ENCODE measurements around the gene MYO5B.
A peak's percentile ranks its signal among the peaks of the same experiment; 100 is the strongest.

The MYO5B gene

DNA sequence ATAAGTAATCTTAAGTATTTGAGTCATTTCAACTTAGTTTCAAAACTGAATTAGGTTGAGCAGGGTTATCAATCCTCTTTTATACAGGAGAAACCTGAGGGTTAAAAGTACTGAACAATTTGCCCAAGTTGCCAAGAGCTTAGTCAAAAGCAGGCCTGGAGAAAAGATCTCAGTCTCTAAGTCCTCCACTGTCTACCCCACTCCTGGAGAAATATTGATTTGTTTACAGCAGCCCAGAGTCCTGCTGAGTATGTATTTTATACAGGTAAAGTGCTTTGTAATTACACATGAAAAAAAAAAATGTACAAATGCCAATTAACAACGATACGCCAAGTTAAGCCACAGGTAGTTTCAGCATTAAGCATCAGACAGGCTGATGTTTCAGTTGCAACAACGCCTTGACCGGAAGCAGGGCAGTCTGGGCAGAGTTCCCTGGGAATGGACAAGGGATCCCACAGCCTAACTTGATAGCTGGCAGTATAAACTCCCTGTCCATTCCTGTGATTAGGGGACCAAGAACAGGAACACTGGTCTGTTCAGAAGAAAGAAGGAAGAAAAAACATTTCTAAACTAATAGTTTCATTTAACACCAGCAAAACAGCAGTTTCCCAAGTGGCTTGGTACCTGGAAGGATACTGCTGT, 132.9 kb downstream of the MYO5B start:
- no peak for DNase-seq

DNA sequence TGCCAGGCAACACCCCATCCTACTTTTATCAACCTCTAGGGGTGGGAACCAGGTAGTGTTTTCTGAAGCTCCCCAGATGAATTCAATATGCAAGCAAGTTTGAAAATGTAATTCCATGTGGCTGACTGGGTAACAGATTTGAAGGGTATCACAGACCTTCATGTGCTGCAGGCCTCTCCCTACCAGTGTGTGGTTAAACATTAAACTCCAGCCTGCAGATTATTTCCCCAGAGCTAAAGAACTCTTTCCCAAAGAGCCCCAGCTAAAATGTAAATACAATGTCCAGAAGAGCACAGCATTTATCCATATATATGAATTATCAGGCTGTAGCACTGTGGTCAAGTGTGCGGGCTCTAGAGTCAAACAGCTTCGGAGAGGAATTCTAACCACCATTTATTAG, 134.1 kb downstream of the MYO5B start:
- no peak for DNase-seq

GRCh38 chr18:50058731-50059130, 136.2 kb downstream of the MYO5B start:
- DNase-seq = no peak

GRCh38 chr18:50057009-50057408, 137.9 kb downstream of the MYO5B start:
- no peak for DNase-seq

- DNase-seq = no peak
Measured at GRCh38 chr18:50056185-50056584, 138.8 kb downstream of the MYO5B start.

GRCh38 chr18:50055488-50055887, 139.5 kb downstream of the MYO5B start:
- no peak for DNase-seq

- no peak for DNase-seq
Measured at GRCh38 chr18:50053111-50053510, 141.8 kb downstream of the MYO5B start.

GRCh38 chr18:50051288-50051687, 143.7 kb downstream of the MYO5B start:
- DNase-seq = no peak

DNA sequence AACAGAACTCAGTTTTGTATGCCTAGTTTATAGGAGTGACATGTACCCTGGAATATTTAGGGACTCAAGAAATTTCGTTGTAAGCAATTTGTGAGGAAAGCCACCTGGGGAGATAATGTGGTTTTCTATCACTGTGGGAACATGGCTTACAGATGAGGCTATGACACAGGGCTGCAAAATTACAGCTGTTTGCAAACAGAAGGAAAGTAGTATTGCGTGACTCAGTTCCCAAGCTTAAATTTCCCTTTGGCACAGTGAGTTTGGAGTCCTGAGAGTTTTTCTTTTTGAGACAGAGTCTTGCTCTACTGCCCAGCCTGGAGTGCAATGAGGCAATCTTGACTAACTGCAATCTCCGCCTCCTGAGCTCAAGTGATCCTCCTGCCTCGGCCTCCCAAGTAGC, 149.8 kb downstream of the MYO5B start:
- DNase-seq = no peak

DNA sequence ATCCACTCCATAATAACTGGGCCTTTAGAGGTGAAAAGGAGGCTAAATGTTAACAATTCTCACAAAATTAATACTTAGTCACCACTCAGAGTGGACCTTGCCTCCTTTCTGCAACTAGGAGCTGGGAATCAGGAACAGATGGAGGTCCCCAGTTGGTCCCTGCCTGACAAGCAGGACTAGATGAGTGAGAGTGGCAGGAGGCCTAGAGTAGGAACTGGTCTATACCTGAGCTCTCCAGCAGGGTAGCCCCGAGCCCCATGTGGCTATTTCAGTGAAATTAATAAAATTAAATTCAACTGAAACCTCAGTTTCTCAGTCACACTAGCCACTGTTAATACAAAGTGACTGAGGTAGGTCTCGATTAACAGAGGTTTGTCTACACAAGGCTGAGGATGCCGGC, 150.5 kb downstream of the MYO5B start:
- DNase-seq = no peak

GRCh38 chr18:50042611-50043010, 152.3 kb downstream of the MYO5B start:
- no peak for DNase-seq

- DNase-seq = no peak
Measured at GRCh38 chr18:50039746-50040145, 155.2 kb downstream of the MYO5B start.

GRCh38 chr18:50038448-50038847, 156.5 kb downstream of the MYO5B start:
- DNase-seq = no peak

- DNase-seq = no peak
Measured at GRCh38 chr18:50034029-50034428, 160.9 kb downstream of the MYO5B start.

GRCh38 chr18:50033004-50033403, 161.9 kb downstream of the MYO5B start:
- DNase-seq = no peak

GRCh38 chr18:50030146-50030545, 164.8 kb downstream of the MYO5B start:
- DNase-seq = no peak

DNA sequence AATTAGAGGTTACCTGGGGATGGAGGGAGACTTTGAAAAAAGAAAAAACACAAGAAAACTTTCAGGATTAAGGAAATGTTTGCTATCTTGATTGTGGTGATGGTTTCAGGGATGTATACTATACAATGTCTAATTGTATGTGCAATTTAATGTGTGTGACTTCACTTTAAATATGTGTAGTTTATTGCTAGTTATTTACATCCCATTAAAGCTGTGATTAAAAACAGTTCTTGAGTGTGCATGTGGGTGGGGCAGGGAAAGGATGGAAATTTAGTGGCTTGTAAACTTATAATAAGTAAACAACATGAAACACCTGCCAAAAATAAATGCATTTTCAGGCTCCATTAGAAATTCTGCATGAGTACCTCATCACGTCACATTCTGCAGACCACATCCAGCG, 167.0 kb downstream of the MYO5B start:
- DNase-seq = no peak

DNA sequence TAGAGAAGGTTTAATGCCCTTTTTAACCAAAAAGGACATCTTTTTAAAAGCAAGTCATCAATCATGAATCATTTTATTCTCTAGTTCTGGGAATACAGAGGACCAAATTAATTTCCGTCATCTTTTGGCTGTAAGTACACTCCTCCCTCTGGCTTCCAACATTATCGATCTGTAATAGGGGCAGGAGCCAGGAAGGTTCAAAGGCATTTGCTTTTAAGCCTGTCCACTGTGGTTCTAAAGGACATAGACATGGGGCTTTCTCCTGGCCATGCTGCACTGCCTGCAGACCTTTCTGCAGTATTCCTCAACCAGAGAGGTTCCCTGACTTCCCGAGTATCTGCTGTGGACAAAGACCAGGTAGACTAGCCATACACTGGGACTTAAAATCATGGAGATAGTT, 170.5 kb downstream of the MYO5B start:
- DNase-seq = no peak

DNA sequence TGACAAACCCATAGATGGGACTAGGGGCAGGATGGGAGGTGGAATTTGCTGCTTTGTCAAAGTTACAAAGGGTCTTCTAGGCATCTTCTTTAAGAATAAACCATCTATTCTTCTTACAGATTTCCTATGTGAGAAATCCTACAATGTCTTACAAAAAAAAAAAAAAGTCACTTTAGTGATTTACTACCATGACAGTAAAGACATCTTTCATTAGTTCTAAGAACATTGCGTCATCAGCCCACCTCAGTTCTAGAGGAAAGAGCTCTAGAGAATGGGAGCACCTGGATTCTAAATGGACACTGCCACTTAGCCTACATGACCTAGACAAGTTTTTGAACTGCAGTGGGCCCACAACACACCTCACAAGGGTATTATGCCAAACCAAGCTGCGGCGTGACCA, 172.0 kb downstream of the MYO5B start:
- no peak for DNase-seq

- DNase-seq = no peak
Measured at GRCh38 chr18:50014606-50015005, 180.3 kb downstream of the MYO5B start.

- no peak for DNase-seq
Measured at GRCh38 chr18:50013363-50014138, 181.4 kb downstream of the MYO5B start.

DNA sequence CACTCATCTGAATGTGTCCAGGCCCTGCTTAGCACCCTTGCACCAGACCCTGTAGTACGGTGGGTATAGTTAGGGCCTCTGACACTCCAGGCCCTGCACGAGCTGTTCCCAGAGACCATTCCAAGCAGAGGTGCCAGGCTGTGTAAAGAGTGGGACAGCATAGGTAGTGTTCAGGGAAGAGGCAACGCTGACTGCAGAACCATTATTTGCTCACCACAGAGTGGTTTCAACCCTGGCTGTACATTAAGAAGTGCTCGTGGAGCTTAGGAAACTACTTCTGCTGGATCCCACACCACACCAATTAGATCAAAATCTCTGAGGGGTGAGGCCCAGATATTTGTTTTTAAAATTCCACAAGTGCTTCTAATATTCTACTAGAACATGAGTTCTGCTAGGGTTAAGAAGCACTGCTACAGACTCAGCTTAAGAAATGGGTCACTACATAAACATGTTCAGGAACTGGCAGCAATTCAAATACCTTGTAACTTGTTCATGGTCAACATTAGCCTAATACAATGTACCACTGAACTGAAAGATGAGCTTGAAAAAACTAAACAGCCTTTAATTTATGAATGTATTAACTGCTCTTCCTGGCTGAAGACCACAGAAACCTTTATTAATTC, 183.0 kb downstream of the MYO5B start:
- no peak for DNase-seq

DNA sequence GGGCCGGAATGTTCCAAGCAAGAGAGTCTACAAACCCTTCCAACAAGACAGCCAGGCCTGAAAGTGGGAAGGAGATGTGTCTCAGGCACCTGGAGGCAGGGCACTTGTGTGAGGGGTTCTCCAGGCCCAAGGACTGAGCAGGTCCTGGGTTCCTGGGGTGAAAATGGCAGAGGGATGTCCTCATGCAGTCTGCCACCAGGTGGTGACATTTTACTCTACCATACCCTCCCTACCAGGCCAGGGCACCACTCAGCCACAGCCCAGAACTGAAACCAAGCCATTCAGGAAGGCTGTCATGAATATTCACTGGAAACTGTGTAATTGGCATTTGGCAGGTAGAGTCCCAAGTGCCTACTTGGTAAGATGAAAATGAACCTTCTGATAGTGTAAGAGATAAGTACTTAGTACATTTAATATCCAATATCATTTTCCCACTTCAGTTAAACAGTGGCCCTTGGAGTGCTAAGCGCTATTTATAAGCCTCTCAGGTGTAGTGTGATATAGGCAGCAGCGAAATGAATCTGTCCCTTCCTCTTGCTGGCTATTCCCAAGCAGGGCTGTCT, 185.1 kb downstream of the MYO5B start:
- DNase-seq = peak; percentile 95

DNA sequence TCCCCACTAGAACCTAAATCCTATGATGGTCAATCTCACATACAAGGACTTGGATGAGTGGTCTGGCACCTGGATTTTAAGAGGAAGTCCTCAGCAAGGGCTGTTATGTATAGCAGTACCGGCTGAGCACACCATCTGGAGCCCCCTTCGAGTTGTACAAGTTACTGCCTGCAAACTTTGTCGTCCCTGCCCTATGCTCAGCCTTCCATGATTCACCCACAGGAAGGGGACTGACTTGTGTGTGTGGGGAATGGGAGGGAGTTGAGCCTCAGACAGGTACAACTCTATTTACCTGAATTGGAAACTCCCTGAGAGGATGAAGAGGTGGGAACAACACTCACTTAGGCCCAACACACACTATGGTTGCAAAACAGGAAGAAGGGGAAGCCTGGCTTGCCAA, 186.6 kb downstream of the MYO5B start:
- DNase-seq = no peak

Data from NCI-H2107 (cell line).